ENCODE measurements around the gene CREB5.
A peak's percentile ranks its signal among the peaks of the same experiment; 100 is the strongest.

GRCh38 chr7:28747854-28748253 lies 335.5 kb downstream of the CREB5 start:
- peak; percentile 59 for TF ChIP-seq GATA2 (IDR thresholded peaks at IDR 0.05; ENCODE audit: low read depth, low read length)
- TF ChIP-seq GATA3 (IDR thresholded peaks at IDR 0.05; ENCODE audit: low read depth, low read length): no peak

All from SH-SY5Y (cell line).